ENCODE measurements around the gene CENPF.

- no peak for TF ChIP-seq CTCF (IDR thresholded peaks at IDR 0.05)
- TF ChIP-seq EP300 (IDR thresholded peaks at IDR 0.05): no peak
- no peak for TF ChIP-seq POLR2A (IDR thresholded peaks at IDR 0.05; ENCODE audit: low read depth)
These were observed 14.8 kb downstream of the CENPF start for GRCh38 chr1:214617843-214618242.

Measured in esophagus muscularis mucosa (tissue), 4 donors.